Lower leg skin (tissue), 4 donors: Measurements from ENCODE around the gene TRAF3IP1. TPM values are rescaled to one million over a fixed set of nuclear protein-coding genes. Genes with fewer than 3 reads are reported as not detected.
A peak's percentile ranks its signal among the peaks of the same experiment; 100 is the strongest.
"Not testable (repeated sequence)": the region's sequence is repeated elsewhere in the genome, so short reads cannot be mapped to it uniquely, and the experiment has no call there.

ENCODE experiments used
- DNase-seq, 2 donors: peaks; one replicate each; pipeline ENCODE4 v3.0.0-alpha.2; 2019; ENCODE audit warnings: low spot score in 2 of 2
- H3K4me3 ChIP-seq: fragments of 200-600 bp; sonication (generic); 2 replicates; pipeline ENCODE4 v1.5.1; 2017; ENCODE audit warnings: mild to moderate bottlenecking, low read depth; ENCODE audit not compliant: poor library complexity, severe bottlenecking
- CTCF ChIP-seq, 3 donors: fragments of 450-650 bp; IDR thresholded peaks; one replicate each; pipeline ENCODE4 v1.5.1; 2016; ENCODE audit warnings: antibody characterized with exemption in 3 of 3, mild to moderate bottlenecking in 3 of 3, moderate library complexity in 2 of 3
- POLR2A ChIP-seq, 2 donors: fragments of 450-650 bp; IDR thresholded peaks; one replicate each; pipeline ENCODE4 v1.6.1; 2016 to 2017; ENCODE audit warnings: antibody characterized with exemption in 2 of 2, mild to moderate bottlenecking in 1 of 2, moderate library complexity in 1 of 2
- WGBS, 2 donors: methylation state at CpG; one replicate each; pipeline ENCODE4 v1.1.5; 2018; 5-methylcytosine and 5-hydroxymethylcytosine counted together
- intact Hi-C: fragments of 100-400 bp; cut with DNase I; formaldehyde crosslinking; loops from one replicate; pipeline ENCODE4 v1.15.0; 2023; ENCODE audit warnings: low total_unique reads
- total RNA-seq, 4 donors: library from RNA; depleted of rRNA; stranded (reverse); fragments of >200 nt; gene quantifications; one replicate each; pipeline ENCODE4 v1.1.0, GENCODE V29; 2016

The TRAF3IP1 gene
- total RNA-seq, 4 donors from 2014 or later: 4.3 to 8.7 (median 8.2) TPM

- no peak overlapping the region for H3K4me3 ChIP-seq
- 90 to 92% methylated on average over 9 of the region's 9 CpGs for WGBS, 2 donors
- no peak for TF ChIP-seq CTCF (IDR thresholded peaks at IDR 0.05)
- TF ChIP-seq POLR2A (IDR thresholded peaks at IDR 0.05): no peak
- intact Hi-C loops: no loop called here
- peak in 1 of 2 donors; percentile 75 for DNase-seq
These were observed 10.1 kb downstream of the TRAF3IP1 start for GRCh38 chr2:238330391-238330790.

GRCh38 chr2:238331916-238332315, 11.6 kb downstream of the TRAF3IP1 start:
- H3K4me3 ChIP-seq: no peak overlapping the region
- no peak for DNase-seq
- intact Hi-C loops: no loop called here
- WGBS, 2 donors: 87 to 94% methylated on average over 5 of the region's 5 CpGs
- no peak for TF ChIP-seq POLR2A (IDR thresholded peaks at IDR 0.05)
- no peak for TF ChIP-seq CTCF (IDR thresholded peaks at IDR 0.05)

GRCh38 chr2:238334885-238335284, 14.6 kb downstream of the TRAF3IP1 start:
- WGBS, 2 donors: 92 to 93% methylated on average over 6 of the region's 6 CpGs
- intact Hi-C loops: no loop called here
- no peak for TF ChIP-seq CTCF (IDR thresholded peaks at IDR 0.05)
- TF ChIP-seq POLR2A (IDR thresholded peaks at IDR 0.05): no peak
- no peak overlapping the region for H3K4me3 ChIP-seq
- no peak for DNase-seq

GRCh38 chr2:238335591-238335990, 15.3 kb downstream of the TRAF3IP1 start:
- DNase-seq, intact Hi-C loops, H3K4me3 ChIP-seq: not testable (repeated sequence)
- 96% methylated on average over 8 of the region's 8 CpGs for WGBS, 2 donors

GRCh38 chr2:238336151-238336550, 15.8 kb downstream of the TRAF3IP1 start:
- DNase-seq: no peak
- intact Hi-C loops: no loop called here
- 82 to 93% methylated on average over 2 of the region's 2 CpGs for WGBS, 2 donors
- TF ChIP-seq CTCF (IDR thresholded peaks at IDR 0.05) (no peak), POLR2A (IDR thresholded peaks at IDR 0.05) (no peak)
- H3K4me3 ChIP-seq: no peak overlapping the region

- intact Hi-C loops: no loop called here
- no peak for DNase-seq
- 93 to 94% methylated on average over 5 of the region's 5 CpGs for WGBS, 2 donors
- H3K4me3 ChIP-seq: no peak overlapping the region
- TF ChIP-seq CTCF (IDR thresholded peaks at IDR 0.05) (no peak), POLR2A (IDR thresholded peaks at IDR 0.05) (no peak)
These were observed 16.6 kb downstream of the TRAF3IP1 start for GRCh38 chr2:238336793-238337444.
